BLaER1 treated with 17β-estradiol and CSF1 and Interleukin-3, amounts not matched to agents 10 nM and 100 nM (cell line): ENCODE data around the gene MTG2.
A peak's percentile ranks its signal among the peaks of the same experiment; 100 is the strongest.

Experiments
- H3K27ac ChIP-seq, 11 experiments: shearing (Covaris generic); formaldehyde crosslinking; 2 replicates each; pipeline ENCODE4 v1.8.1; 2022
- H3K27me3 ChIP-seq, 11 experiments: shearing (Covaris generic); formaldehyde crosslinking; 2 replicates each; pipeline ENCODE4 v1.8.1; 2022
- H3K36me3 ChIP-seq, 11 experiments: shearing (Covaris generic); formaldehyde crosslinking; 2 replicates each; pipeline ENCODE4 v1.8.1; 2022
- H3K4me1 ChIP-seq, 10 experiments: shearing (Covaris generic); formaldehyde crosslinking; 2 replicates each; pipeline ENCODE4 v1.8.1; 2022
- H3K4me2 ChIP-seq, 11 experiments: shearing (Covaris generic); formaldehyde crosslinking; 2 replicates each; pipeline ENCODE4 v1.8.1; 2022
- H3K4me3 ChIP-seq, 10 experiments: shearing (Covaris generic); formaldehyde crosslinking; 2 replicates each; pipeline ENCODE4 v1.8.1; 2022
- H3K9ac ChIP-seq, 11 experiments: shearing (Covaris generic); formaldehyde crosslinking; 2 replicates each; pipeline ENCODE4 v1.8.1; 2022
- H3K9me3 ChIP-seq, 11 experiments: shearing (Covaris generic); formaldehyde crosslinking; replicated peaks in 1 of 11; 2 replicates each; pipeline ENCODE4 v1.8.1; 2022
- H4K20me1 ChIP-seq, 11 experiments: shearing (Covaris generic); formaldehyde crosslinking; 2 replicates each; pipeline ENCODE4 v1.8.1; 2022
- Cebpa-rat ChIP-seq, 11 experiments: shearing (Covaris generic); IDR thresholded peaks; 2 replicates each; pipeline ENCODE4 v1.8.1; 2022

MTG2 gene

DNA sequence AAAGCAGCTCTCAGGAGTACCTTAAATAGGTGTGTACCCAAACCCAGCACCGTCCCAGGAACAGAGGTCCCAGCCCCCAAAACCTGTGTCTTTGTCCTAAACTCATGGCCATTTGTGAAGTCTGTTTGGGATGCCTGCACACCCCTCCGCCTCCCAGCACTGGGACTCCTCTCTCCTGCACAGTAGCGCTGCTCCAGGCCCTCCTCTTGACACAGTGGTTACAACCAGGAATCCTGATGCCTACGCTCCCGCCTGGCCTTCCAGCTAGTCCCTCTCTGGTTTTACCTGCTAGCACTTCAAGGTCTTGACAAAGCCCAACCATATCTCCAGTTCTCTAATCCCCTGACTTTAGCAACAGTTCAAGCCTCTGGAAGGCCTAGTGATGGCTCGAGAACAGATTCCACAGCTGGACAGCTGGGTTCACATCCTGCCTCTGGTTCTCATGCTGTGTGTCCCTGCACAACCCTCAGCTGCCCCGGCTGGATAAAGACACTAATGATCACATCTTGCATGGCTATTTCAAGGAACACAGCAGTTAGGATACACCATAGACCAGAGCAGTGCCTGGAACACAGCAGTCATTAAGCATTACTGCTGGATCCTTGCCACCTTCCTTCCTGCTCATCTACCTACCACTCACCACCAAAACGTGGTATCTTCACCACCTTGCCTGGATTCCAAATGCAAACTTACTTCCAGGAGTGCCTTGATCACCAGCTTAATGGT lies 45.2 kb upstream of the MTG2 start:
- no peak for TF ChIP-seq Cebpa-rat (IDR thresholded peaks at IDR 0.05)
- H3K27me3 ChIP-seq = no peaks in the 10 kb centered on the region
- peaks cover 78 to 100% (median 98%) of the 10 kb centered on the region in 11 experiments for H4K20me1 ChIP-seq
- peaks cover 54 to 75% (median 66%) of the 10 kb centered on the region in 10 experiments for H3K4me1 ChIP-seq
- H3K27ac ChIP-seq = no peak overlapping the region
- H3K36me3 ChIP-seq = peaks cover 60 to 83% (median 77%) of the 10 kb centered on the region in 11 experiments
- H3K4me2 ChIP-seq = no peak overlapping the region
- H3K9ac ChIP-seq = peak overlapping the region in 7 of 11 experiments; percentile 1 to 40 (median 12); a peak in 4 of 22 replicates
- no peak overlapping the region for H3K4me3 ChIP-seq
- no peaks in the 10 kb centered on the region for H3K9me3 ChIP-seq

DNA sequence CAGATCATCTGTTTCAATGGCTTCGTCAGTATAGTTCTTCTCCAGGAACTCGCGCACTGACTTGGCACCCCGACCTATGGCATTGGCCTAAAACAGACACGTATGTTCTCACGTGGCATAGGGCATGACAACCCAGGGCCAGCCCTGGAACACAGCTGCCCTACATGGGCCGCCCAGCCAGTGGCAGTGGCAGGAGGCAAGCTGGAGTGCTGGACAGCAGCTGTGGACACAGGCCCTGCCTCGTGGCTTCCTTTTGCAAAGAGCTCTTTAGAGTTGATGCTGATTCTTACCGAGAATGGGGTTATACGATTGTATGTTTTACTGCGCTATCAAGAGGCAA lies 44.7 kb upstream of the MTG2 start:
- Histone ChIP-seq H3K4me3 (no peak overlapping the region), H3K4me1 (peaks cover 49 to 70% (median 61%) of the 10 kb centered on the region in 10 experiments), H3K36me3 (peaks cover 60 to 79% (median 74%) of the 10 kb centered on the region in 11 experiments), H4K20me1 (peaks cover 78 to 99% (median 95%) of the 10 kb centered on the region in 11 experiments), H3K27ac (no peak overlapping the region), H3K9me3 (no peaks in the 10 kb centered on the region), H3K27me3 (no peaks in the 10 kb centered on the region), H3K4me2 (no peak overlapping the region), H3K9ac (peak overlapping the region in 1 of 11 experiments; percentile 12; a peak in 1 of 22 replicates)
- TF ChIP-seq Cebpa-rat (IDR thresholded peaks at IDR 0.05) = no peak

DNA sequence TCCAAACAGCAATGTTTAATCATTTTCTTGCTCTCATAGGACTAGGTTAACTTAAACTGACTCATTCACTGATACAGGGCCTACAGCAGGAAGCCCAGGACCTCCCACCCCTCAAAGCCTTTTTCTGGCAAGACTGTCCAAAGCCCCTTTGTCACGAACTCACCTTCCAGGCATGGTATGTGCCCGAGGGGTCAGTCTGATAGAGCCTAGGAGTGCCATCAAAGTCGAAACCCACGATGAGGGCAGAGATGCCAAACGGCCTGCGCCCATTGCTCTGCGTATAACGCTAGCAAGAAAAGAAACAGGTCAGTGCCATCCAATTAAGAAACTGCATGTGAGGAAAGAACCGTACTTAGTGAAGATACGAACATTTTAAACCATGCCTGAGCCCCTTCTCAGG lies 43.9 kb upstream of the MTG2 start:
- Histone ChIP-seq H3K36me3 (peaks cover 60 to 74% (median 70%) of the 10 kb centered on the region in 11 experiments), H3K4me3 (no peak overlapping the region), H3K27me3 (no peaks in the 10 kb centered on the region), H3K27ac (no peak overlapping the region), H3K4me2 (no peak overlapping the region), H3K4me1 (peaks cover 42 to 62% (median 54%) of the 10 kb centered on the region in 10 experiments), H3K9me3 (no peaks in the 10 kb centered on the region), H4K20me1 (peaks cover 78 to 94% (median 88%) of the 10 kb centered on the region in 11 experiments), H3K9ac (peak overlapping the region in 1 of 11 experiments; percentile 17; a peak in 1 of 22 replicates)
- TF ChIP-seq Cebpa-rat (IDR thresholded peaks at IDR 0.05) = no peak

DNA sequence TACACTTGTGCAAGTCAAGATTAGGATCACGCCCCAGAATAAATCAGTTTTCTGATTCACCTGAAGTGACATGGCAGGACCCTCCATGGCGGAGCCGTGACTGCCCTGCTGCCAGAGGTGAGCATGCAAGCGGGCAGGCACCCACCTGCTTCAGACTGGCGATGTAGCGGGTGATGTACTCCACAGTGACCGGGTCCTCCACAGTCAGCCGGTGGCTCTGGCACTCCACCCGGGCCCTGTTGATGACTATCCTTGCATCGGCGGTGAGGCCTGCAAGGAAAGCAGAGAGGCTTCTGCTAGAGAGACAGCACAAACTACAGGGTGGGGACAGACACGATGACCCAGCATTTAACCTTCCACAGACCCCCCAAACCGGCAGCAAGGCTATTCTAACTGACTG lies 43.2 kb upstream of the MTG2 start:
- Histone ChIP-seq H4K20me1 (peaks cover 79 to 95% (median 92%) of the 10 kb centered on the region in 11 experiments), H3K27me3 (no peaks in the 10 kb centered on the region), H3K36me3 (peaks cover 60 to 73% (median 68%) of the 10 kb centered on the region in 11 experiments), H3K4me3 (no peak overlapping the region), H3K4me2 (no peak overlapping the region), H3K27ac (no peak overlapping the region), H3K9ac (peak overlapping the region in 5 of 11 experiments; percentile 8 to 100 (median 17); a peak in 4 of 22 replicates), H3K4me1 (peaks cover 37 to 57% (median 48%) of the 10 kb centered on the region in 10 experiments), H3K9me3 (no peaks in the 10 kb centered on the region)
- no peak for TF ChIP-seq Cebpa-rat (IDR thresholded peaks at IDR 0.05)

DNA sequence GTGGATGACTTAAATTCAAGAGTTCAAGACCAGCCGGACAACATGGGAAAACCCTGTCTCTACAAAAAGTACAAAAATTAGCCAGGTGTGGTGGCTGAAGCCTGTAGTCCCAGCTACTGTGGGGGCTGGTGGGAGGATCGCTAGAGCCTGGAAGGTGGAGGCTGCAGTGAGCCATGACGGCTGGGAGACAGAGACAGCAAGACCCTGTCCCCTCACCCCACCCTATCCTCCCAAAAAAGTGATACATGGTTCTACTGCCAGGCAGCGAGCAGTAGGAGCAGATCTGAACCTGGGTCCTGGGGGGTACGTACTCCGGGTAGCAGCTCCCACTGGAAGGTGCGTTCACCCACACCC lies 41.8 kb upstream of the MTG2 start:
- TF ChIP-seq Cebpa-rat (IDR thresholded peaks at IDR 0.05) = no peak
- peaks cover 39 to 57% (median 51%) of the 10 kb centered on the region in 10 experiments for H3K4me1 ChIP-seq
- peaks cover 49 to 70% (median 64%) of the 10 kb centered on the region in 11 experiments for H3K36me3 ChIP-seq

DNA sequence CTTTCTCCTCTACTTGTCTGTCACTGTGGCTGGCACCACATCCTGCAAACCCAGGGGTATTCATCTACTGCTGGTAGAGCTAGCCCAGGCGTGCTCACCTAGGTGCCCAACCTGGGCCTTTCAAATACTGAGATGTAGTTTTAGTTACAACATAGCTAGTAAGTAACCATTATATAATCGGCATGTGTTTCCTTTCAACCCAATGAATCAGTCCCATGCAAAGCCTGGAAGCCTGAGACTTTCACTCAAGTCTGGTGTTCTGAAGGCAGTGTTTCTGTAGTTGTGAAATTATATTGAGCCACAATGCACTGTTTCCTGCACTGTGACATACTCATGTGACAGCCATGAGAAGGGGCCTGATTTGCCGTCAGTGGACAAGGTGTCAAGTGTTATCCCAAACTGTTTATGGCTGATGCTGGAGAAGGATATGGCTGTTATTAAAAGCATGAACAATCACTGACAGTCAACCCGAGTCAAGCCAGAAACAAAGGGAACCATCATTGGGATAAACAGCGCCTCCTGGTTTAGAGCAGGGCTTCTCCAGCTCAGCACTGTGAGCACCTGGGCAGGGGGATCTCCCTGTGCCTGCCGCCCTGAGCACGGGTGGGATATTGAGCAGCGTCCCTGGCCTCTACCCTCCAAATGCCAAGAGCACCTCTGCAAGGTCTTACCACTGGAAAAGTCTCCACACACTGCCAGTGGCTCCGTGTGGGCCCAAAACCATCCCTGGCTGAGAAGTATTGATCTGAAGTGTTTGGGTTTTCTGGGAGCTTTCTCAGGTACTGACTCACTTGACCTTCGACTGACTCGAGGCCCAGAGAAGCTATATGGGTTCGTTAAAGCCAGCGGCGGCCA lies 41.2 kb upstream of the MTG2 start:
- H3K4me2 ChIP-seq = peak overlapping the region; percentile 87 to 98 (median 97)
- H3K9me3 ChIP-seq = no peaks in the 10 kb centered on the region
- peaks cover 46 to 66% (median 59%) of the 10 kb centered on the region in 11 experiments for H3K36me3 ChIP-seq
- peak overlapping the region; percentile 95 to 100 (median 99) for H3K9ac ChIP-seq
- TF ChIP-seq Cebpa-rat (IDR thresholded peaks at IDR 0.05) = no peak
- peaks cover 79 to 95% (median 92%) of the 10 kb centered on the region in 11 experiments for H4K20me1 ChIP-seq
- no peaks in the 10 kb centered on the region for H3K27me3 ChIP-seq
- peak overlapping the region; percentile 96 to 99 (median 99) for H3K27ac ChIP-seq
- peaks cover 39 to 55% (median 51%) of the 10 kb centered on the region in 10 experiments for H3K4me1 ChIP-seq
- H3K4me3 ChIP-seq = peak overlapping the region; percentile 89 to 100 (median 99)

More for the DNA sequence above, 41.8 kb upstream of the MTG2 start:
- Histone ChIP-seq H3K4me2 (peak overlapping the region; percentile 87 to 98 (median 97)), H3K4me3 (peak overlapping the region; percentile 89 to 100 (median 99); a peak in 18 of 20 replicates), H3K9me3 (no peaks in the 10 kb centered on the region), H4K20me1 (peaks cover 79 to 95% (median 92%) of the 10 kb centered on the region in 11 experiments), H3K27me3 (no peaks in the 10 kb centered on the region), H3K9ac (peak overlapping the region; percentile 95 to 100 (median 99); a peak in 21 of 22 replicates), H3K27ac (peak overlapping the region in 8 of 11 experiments; percentile 7 to 99 (median 98); a peak in 9 of 22 replicates)

- TF ChIP-seq Cebpa-rat (IDR thresholded peaks at IDR 0.05) = no peak
- Histone ChIP-seq H3K27me3 (no peaks in the 10 kb centered on the region), H3K4me3 (peak overlapping the region; percentile 89 to 100 (median 99)), H3K36me3 (peaks cover 38 to 58% (median 52%) of the 10 kb centered on the region in 11 experiments), H3K4me1 (peaks cover 38 to 54% (median 45%) of the 10 kb centered on the region in 10 experiments), H3K27ac (peak overlapping the region; percentile 96 to 99 (median 99)), H3K4me2 (peak overlapping the region; percentile 87 to 98 (median 97)), H4K20me1 (peaks cover 79 to 95% (median 92%) of the 10 kb centered on the region in 11 experiments), H3K9ac (peak overlapping the region; percentile 95 to 100 (median 99)), H3K9me3 (no peaks in the 10 kb centered on the region)
Observed at GRCh38 chr20:62142252-62143080, 40.4 kb upstream of the MTG2 start.
